CD4-positive, alpha-beta memory T cell (primary cell): Measurements from ENCODE around the gene SENP6. TPM values are rescaled to one million over a fixed set of nuclear protein-coding genes. Genes with fewer than 3 reads are reported as not detected.

Experiments
- CTCF ChIA-PET: fragments of 350-600 bp; sonication (Branson Sonifier 250); formaldehyde crosslinking; loops from one replicate; lab custom pipeline; 2021; ENCODE audit warnings: inconsistent platforms; ENCODE audit not compliant: partially characterized antibody; lab: Charles Lee
- POLR2A ChIA-PET: fragments of 350-600 bp; sonication (Branson Sonifier 250); formaldehyde crosslinking; loops from one replicate; lab custom pipeline; 2021; ENCODE audit not compliant: partially characterized antibody; lab: Charles Lee
- DNase-seq, 5 donors: peaks; one replicate each; pipeline versions ENCODE4 v3.0.0 to v3.0.0-alpha.2; 2020 to 2022; ENCODE audit warnings: mixed read lengths in 1 of 5
- H3K27ac ChIP-seq: one replicate; pipeline ENCODE4 v1.7.0; 2013; ENCODE audit warnings: low read depth, low read length
- H3K27me3 ChIP-seq: 2 replicates; pipeline ENCODE4 v1.7.0; 2013; ENCODE audit warnings: mild to moderate bottlenecking, low read length, moderate library complexity; ENCODE audit not compliant: insufficient read depth
- H3K36me3 ChIP-seq: 2 replicates; pipeline ENCODE4 v1.7.0; 2013; ENCODE audit warnings: mild to moderate bottlenecking, low read length, moderate library complexity; ENCODE audit not compliant: insufficient read depth
- H3K4me1 ChIP-seq: 2 replicates; pipeline ENCODE4 v1.7.0; 2013; ENCODE audit warnings: mild to moderate bottlenecking, low read length, moderate library complexity; ENCODE audit not compliant: insufficient read depth
- H3K4me3 ChIP-seq, 2 donors: one replicate each; pipeline ENCODE4 v1.7.0; 2013; ENCODE audit warnings: low read length in 2 of 2, mild to moderate bottlenecking in 1 of 2
- H3K9me3 ChIP-seq, 2 donors: one replicate each; pipeline ENCODE4 v1.7.0; 2013; ENCODE audit warnings: low read length in 2 of 2, control low read depth in 1 of 2; ENCODE audit not compliant: control insufficient read depth in 1 of 2
- H3K27ac Mint-ChIP-seq, 7 donors: one replicate each; pipeline ENCODE4 v1.8.0; 2020 to 2021; ENCODE audit warnings: mixed read lengths in 7 of 7, mild to moderate bottlenecking in 6 of 7, inconsistent platforms in 3 of 7, moderate library complexity in 3 of 7
- H3K27me3 Mint-ChIP-seq, 2 donors: one replicate each; pipeline ENCODE4 v1.8.0; 2020 to 2021; ENCODE audit warnings: mixed read lengths in 2 of 2
- H3K36me3 Mint-ChIP-seq, 2 donors: one replicate each; pipeline ENCODE4 v1.8.0; 2020 to 2021; ENCODE audit warnings: mixed read lengths in 2 of 2, inconsistent platforms in 1 of 2, mild to moderate bottlenecking in 1 of 2
- H3K4me1 Mint-ChIP-seq, 4 donors: one replicate each; pipeline ENCODE4 v1.8.0; 2020 to 2021; ENCODE audit warnings: mixed read lengths in 4 of 4, mild to moderate bottlenecking in 1 of 4
- H3K4me3 Mint-ChIP-seq, 8 donors: one replicate each; pipeline ENCODE4 v1.8.0; 2020 to 2021; ENCODE audit warnings: mixed read lengths in 8 of 8, mild to moderate bottlenecking in 7 of 8, moderate library complexity in 6 of 8, inconsistent platforms in 3 of 8
- H3K9me3 Mint-ChIP-seq, 8 donors: one replicate each; pipeline ENCODE4 v1.8.0; 2020 to 2021; ENCODE audit warnings: mixed read lengths in 8 of 8, mild to moderate bottlenecking in 5 of 8, inconsistent platforms in 3 of 8, moderate library complexity in 1 of 8
- intact Hi-C: fragments of 100-400 bp; cut with micrococcal nuclease; formaldehyde crosslinking; loops from one replicate; pipeline ENCODE4 v1.15.1; 2023
- polyA plus RNA-seq, 2 donors: library from polyadenylated mRNA; unstranded; fragments of 300-500 nt; fragmentation: Illumina TruSeq; gene quantifications; one replicate each; pipeline ENCODE4 v1.2.3, GENCODE V29; 2021
- total RNA-seq, 2 experiments: library from RNA; stranded (reverse); gene quantifications; one replicate each; pipeline ENCODE4 v1.2.3, GENCODE V29; 2021

Gene SENP6
- total and polyA plus RNA-seq, 4 experiments from 2014 or later = 36.2 to 134 (median 101) TPM

DNA sequence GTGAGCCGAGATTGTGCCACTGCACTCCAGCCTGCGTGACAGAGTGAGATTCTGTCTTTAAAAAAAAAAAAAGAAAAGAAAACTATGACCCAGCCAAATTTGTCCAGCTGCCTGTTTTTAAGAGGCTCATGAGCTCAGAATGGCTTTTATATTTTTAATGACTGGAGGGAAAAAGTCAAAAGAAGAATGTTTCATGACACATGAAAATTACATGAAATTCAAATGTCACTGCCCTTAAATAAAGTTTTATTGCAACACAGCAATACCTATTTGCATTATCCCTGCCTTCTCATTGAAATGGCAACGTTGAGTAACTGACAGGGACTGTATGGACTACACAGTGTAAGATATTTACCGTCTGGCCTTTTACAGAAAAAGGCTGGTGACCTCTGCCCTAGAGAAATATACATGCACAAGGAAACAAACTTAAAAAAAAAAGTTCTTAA lies 11.4 kb downstream of the SENP6 start:
- H3K27me3 Mint-ChIP-seq = no peaks in the 10 kb centered on the region
- peak overlapping the region; percentile 54 to 86 (median 68) for H3K27ac Mint-ChIP-seq
- POLR2A ChIA-PET = interaction anchor here (6.4 kb wide), 1 partner anchor 11 kb away, joined by 46 read pairs; the partner anchor contains the start of gene SENP6
- peaks cover 64 to 95% (median 76%) of the 10 kb centered on the region in 4 donors for H3K4me1 Mint-ChIP-seq
- H3K27ac ChIP-seq = no peak overlapping the region
- H3K36me3 ChIP-seq = no peaks in the 10 kb centered on the region
- peak overlapping the region; percentile 27 to 88 (median 76) for H3K4me3 Mint-ChIP-seq
- no peaks in the 10 kb centered on the region for H3K9me3 ChIP-seq
- intact Hi-C loops = loop anchor here (2.0 kb wide), 1 partner anchor 14 kb away; no protein-coding TSS in a partner anchor
- no peak for DNase-seq
- no peaks in the 10 kb centered on the region for H3K9me3 Mint-ChIP-seq
- H3K4me3 ChIP-seq = peak overlapping the region in 1 of 2 donors; percentile 32
- peaks cover 0 to 5% of the 10 kb centered on the region in 2 donors for H3K36me3 Mint-ChIP-seq
- H3K4me1 ChIP-seq = peaks cover 81% of the 10 kb centered on the region
- CTCF ChIA-PET = interaction anchor here (1.4 kb wide), 1 partner anchor 10 kb away, joined by 3 read pairs; no protein-coding TSS in a partner anchor
- no peaks in the 10 kb centered on the region for H3K27me3 ChIP-seq

DNA sequence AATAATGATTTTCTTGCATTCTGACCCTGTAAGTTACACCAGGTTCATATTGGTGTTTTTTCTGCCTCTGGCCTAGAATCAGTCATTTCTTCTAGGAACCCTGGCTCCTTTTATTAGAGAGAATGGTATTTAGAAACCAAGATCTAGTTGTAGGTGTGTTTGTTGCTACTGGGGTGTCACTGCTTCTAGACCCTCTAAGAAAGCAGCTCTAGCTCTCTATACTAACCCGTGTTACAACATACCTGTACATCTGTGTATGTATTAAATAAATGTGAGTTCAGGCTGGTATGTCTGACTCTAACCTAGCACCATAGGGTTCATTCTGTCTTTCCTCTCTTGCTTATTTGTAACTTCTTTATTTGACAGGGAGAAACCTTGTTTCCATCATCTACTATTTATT lies 16.8 kb downstream of the SENP6 start:
- H3K4me3 ChIP-seq = no peak overlapping the region
- Mint-ChIP-seq H3K36me3 (peaks cover 7 to 12% of the 10 kb centered on the region in 2 donors), H3K27me3 (no peaks in the 10 kb centered on the region), H3K4me3 (peak overlapping the region in 2 of 8 donors; percentile 12 to 29), H3K4me1 (peaks cover 42 to 82% (median 65%) of the 10 kb centered on the region in 4 donors), H3K9me3 (no peaks in the 10 kb centered on the region), H3K27ac (peak overlapping the region in 3 of 7 donors; percentile 4 to 19 (median 5))
- no peaks in the 10 kb centered on the region for H3K27me3 ChIP-seq
- peaks cover 67% of the 10 kb centered on the region for H3K4me1 ChIP-seq
- ChIA-PET POLR2A (no interaction called here), CTCF (no interaction called here)
- intact Hi-C loops = loop anchor here (2.0 kb wide), 1 partner anchor 14 kb away; no protein-coding TSS in a partner anchor
- no peak for DNase-seq
- no peaks in the 10 kb centered on the region for H3K9me3 ChIP-seq
- H3K27ac ChIP-seq = no peak overlapping the region
- no peaks in the 10 kb centered on the region for H3K36me3 ChIP-seq

DNA sequence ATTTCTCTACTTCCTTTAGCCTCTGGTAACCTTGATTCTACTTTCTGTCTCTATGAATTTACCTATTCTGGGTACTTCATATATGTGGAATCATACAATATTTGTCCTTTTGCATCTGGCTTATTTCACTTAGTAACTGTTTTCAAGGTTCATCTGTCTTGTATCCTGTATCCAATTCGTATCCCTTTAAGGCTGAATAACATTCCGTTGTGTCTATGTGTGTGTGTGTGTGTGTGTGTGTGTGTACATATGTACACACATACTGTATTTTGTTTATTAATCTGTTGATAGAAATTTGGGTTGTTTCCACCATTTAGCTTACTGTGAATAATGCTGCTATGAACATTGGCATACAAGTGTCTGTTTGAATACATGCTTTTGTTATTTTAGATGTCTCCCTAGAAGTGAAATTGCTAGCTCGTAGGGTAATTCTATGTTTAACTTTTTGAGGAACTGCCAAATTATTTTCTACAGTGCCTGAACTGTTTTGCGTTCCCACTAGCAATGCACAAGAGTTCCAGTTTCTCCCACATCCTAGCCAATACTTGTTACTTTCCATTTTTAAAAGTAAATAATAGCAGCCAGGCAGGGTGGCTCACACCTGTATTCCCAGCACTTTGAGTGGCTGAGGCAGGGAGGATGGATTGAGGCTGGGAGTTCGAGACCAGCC lies 17.7 kb downstream of the SENP6 start:
- Histone ChIP-seq H3K4me3 (no peak overlapping the region), H3K27me3 (no peaks in the 10 kb centered on the region), H3K4me1 (peaks cover 60% of the 10 kb centered on the region), H3K36me3 (no peaks in the 10 kb centered on the region), H3K27ac (no peak overlapping the region), H3K9me3 (no peaks in the 10 kb centered on the region)
- Mint-ChIP-seq H3K4me3 (peak overlapping the region in 5 of 8 donors; percentile 3 to 58 (median 42)), H3K9me3 (no peaks in the 10 kb centered on the region), H3K4me1 (peaks cover 38 to 74% (median 58%) of the 10 kb centered on the region in 4 donors), H3K27ac (peak overlapping the region in 5 of 7 donors; percentile 2 to 86 (median 71)), H3K27me3 (no peaks in the 10 kb centered on the region), H3K36me3 (peaks cover 15 to 17% of the 10 kb centered on the region in 2 donors)
- no peak for DNase-seq
- POLR2A ChIA-PET = interaction anchor here (2.3 kb wide), 1 partner anchor 17 kb away, joined by 12 read pairs; the partner anchor contains the start of gene SENP6
- intact Hi-C loops = loop anchor here (2.0 kb wide), 1 partner anchor 13 kb away; no protein-coding TSS in a partner anchor
- CTCF ChIA-PET = no interaction called here

DNA sequence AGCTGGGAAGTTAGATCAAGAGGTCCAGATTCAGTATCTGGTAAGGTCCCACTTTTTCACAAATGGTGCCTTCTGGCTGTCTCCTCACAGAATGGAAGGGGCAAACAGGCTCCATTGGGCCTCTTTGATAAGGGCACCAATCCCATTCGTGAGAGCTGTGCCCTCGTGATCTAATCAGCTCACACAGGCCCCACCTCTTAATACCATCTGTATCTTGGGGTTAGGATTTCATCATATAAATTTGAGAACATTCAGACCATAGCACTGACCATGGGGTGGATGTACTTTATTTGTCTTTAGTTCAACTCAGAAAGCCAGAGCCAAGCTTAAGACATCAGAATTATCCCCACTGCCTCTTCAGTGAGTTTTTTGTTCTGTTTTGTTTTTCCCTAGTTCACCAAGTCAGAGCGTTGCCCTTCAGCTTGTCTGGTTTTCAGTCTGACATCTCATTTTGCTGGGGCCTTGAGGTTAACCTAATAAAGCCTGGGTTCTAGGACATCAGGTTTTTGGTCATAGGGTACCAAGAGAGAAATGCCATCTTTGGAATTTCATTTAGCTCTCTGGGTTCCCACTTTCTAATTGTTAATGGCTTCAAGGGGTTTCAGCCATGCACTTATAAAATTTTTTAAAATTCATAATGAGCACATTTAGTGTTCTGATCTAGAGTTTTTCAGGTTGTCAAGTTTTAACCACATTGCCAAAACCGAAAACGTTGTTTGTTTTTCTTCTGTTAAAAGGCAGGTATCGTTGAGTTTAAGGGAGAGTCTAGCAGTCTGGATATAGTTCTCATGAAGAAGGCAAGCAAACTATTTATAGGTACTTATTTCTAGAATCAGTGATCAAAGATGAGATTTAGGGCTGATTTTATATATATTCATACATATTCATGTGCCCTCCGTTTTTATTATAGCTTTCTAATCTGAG lies 19.0 kb downstream of the SENP6 start:
- peaks cover 21 to 25% of the 10 kb centered on the region in 2 donors for H3K36me3 Mint-ChIP-seq
- Histone ChIP-seq H3K9me3 (no peaks in the 10 kb centered on the region), H3K4me3 (no peak overlapping the region), H3K36me3 (peaks cover 4% of the 10 kb centered on the region), H3K4me1 (peaks cover 48% of the 10 kb centered on the region), H3K27ac (no peak overlapping the region), H3K27me3 (no peaks in the 10 kb centered on the region)
- H3K4me3 Mint-ChIP-seq = peak overlapping the region in 5 of 8 donors; percentile 17 to 68 (median 34)
- peaks cover 32 to 65% (median 50%) of the 10 kb centered on the region in 4 donors for H3K4me1 Mint-ChIP-seq
- DNase-seq = no peak
- H3K27me3 Mint-ChIP-seq = no peaks in the 10 kb centered on the region
- ChIA-PET CTCF (no interaction called here), POLR2A (interaction anchor here (1.1 to 2.3 kb wide), 2 partner anchors 9 to 18 kb away, joined by 3 to 12 read pairs; partner anchors contain the start of gene SENP6)
- peak overlapping the region; percentile 15 to 86 (median 75) for H3K27ac Mint-ChIP-seq
- intact Hi-C loops = no loop called here
- H3K9me3 Mint-ChIP-seq = no peaks in the 10 kb centered on the region

DNA sequence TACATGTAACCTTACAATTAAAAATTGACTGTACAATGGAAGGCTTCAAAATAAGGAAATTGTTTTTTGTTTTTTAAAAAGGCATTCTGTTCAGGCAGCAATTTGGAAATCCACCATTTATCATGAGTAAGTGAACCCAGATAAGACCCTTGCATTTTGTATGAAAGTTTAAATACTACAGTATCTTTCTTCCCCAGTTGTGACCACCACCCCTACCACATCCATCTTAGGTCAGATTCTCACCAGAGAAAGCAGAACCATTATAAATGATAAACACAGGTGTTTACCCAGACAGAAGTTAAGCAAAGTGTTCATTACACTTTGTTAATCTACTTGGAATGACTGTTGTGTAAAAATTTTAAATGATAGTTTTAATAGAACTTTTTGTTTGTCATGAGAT lies 20.2 kb downstream of the SENP6 start:
- DNase-seq = no peak
- ChIA-PET POLR2A (interaction anchor here (1.1 kb wide), 1 partner anchor 11 kb away, joined by 3 read pairs; no protein-coding TSS in a partner anchor), CTCF (no interaction called here)
- H3K36me3 Mint-ChIP-seq = peaks cover 22 to 25% of the 10 kb centered on the region in 2 donors
- no peak overlapping the region for H3K27ac ChIP-seq
- H3K4me1 Mint-ChIP-seq = peaks cover 29 to 55% (median 45%) of the 10 kb centered on the region in 4 donors
- no peak overlapping the region for H3K4me3 Mint-ChIP-seq
- H3K27me3 ChIP-seq = no peaks in the 10 kb centered on the region
- intact Hi-C loops = no loop called here
- peak overlapping the region in 4 of 7 donors; percentile 36 to 84 (median 64) for H3K27ac Mint-ChIP-seq
- H3K9me3 ChIP-seq = no peaks in the 10 kb centered on the region
- H3K36me3 ChIP-seq = peaks cover 4% of the 10 kb centered on the region
- no peak overlapping the region for H3K4me3 ChIP-seq
- peaks cover 48% of the 10 kb centered on the region for H3K4me1 ChIP-seq
- H3K27me3 Mint-ChIP-seq = no peaks in the 10 kb centered on the region
- no peaks in the 10 kb centered on the region for H3K9me3 Mint-ChIP-seq

DNA sequence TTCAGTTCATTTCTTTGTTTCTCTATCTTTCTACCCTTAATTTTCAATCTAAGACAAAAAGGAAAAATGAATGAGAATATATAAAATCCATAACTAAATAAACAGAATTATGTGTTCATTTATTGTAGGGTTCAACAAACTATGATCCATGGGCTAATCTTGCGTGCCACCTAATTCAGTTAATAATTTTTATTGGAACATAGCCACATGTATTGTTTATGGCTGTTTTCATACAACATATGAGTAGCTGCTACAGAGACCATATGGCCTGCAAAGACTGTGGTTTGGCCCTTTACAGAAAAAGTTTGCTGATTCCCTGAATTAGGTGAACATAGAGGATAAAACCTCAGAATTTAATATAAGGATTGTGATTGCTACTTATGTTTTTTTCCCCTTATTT lies 21.8 kb downstream of the SENP6 start:
- no peak overlapping the region for H3K4me3 Mint-ChIP-seq
- peak overlapping the region in 2 of 7 donors; percentile 18 to 41 for H3K27ac Mint-ChIP-seq
- DNase-seq = no peak
- no peak overlapping the region for H3K27ac ChIP-seq
- no peaks in the 10 kb centered on the region for H3K27me3 ChIP-seq
- intact Hi-C loops = no loop called here
- peaks cover 4% of the 10 kb centered on the region for H3K36me3 ChIP-seq
- POLR2A ChIA-PET = interaction anchor here (0.8 kb wide), 1 partner anchor 22 kb away, joined by 5 read pairs; the partner anchor contains the start of gene SENP6
- H3K4me3 ChIP-seq = no peak overlapping the region
- no peaks in the 10 kb centered on the region for H3K9me3 Mint-ChIP-seq
- no peaks in the 10 kb centered on the region for H3K9me3 ChIP-seq
- H3K4me1 Mint-ChIP-seq = peaks cover 20 to 40% (median 33%) of the 10 kb centered on the region in 4 donors
- no peaks in the 10 kb centered on the region for H3K27me3 Mint-ChIP-seq
- CTCF ChIA-PET = interaction anchor here (0.6 to 1.1 kb wide), 2 partner anchors 9 to 64 kb away, joined by 3 read pairs; no protein-coding TSS in a partner anchor
- H3K4me1 ChIP-seq = peaks cover 35% of the 10 kb centered on the region
- H3K36me3 Mint-ChIP-seq = peaks cover 22 to 28% of the 10 kb centered on the region in 2 donors
